Tibial nerve (tissue), 4 donors: ENCODE data around the gene LZTR1.

Experiments used
- EP300 ChIP-seq, 2 donors: sonication (generic); formaldehyde crosslinking; IDR thresholded peaks; one replicate each; pipeline ENCODE4 v1.6.1; 2017; ENCODE audit warnings: antibody characterized with exemption in 2 of 2, mild to moderate bottlenecking in 1 of 2
- TF ChIP-seq, protein P1 (sequence below), 5 experiments: fragments of 200-600 bp in 3 of 5; fragments of 450-650 bp in 2 of 5; sonication (generic) in 3 of 5; IDR thresholded peaks; one replicate each; pipeline ENCODE4 v1.5.1; 2016 to 2019; ENCODE audit warnings: antibody characterized with exemption in 5 of 5, mild to moderate bottlenecking in 3 of 5, moderate library complexity in 2 of 5

- TF ChIP-seq, protein P1, sequence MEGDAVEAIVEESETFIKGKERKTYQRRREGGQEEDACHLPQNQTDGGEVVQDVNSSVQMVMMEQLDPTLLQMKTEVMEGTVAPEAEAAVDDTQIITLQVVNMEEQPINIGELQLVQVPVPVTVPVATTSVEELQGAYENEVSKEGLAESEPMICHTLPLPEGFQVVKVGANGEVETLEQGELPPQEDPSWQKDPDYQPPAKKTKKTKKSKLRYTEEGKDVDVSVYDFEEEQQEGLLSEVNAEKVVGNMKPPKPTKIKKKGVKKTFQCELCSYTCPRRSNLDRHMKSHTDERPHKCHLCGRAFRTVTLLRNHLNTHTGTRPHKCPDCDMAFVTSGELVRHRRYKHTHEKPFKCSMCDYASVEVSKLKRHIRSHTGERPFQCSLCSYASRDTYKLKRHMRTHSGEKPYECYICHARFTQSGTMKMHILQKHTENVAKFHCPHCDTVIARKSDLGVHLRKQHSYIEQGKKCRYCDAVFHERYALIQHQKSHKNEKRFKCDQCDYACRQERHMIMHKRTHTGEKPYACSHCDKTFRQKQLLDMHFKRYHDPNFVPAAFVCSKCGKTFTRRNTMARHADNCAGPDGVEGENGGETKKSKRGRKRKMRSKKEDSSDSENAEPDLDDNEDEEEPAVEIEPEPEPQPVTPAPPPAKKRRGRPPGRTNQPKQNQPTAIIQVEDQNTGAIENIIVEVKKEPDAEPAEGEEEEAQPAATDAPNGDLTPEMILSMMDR (IDR thresholded peaks at IDR 0.05) = no peak
- TF ChIP-seq EP300 (IDR thresholded peaks at IDR 0.05) = no peak
Measured at GRCh38 chr22:20995329-20996030, 13.4 kb downstream of the LZTR1 start.
